GM23248 (cell line): ENCODE results near the gene C5orf58.

Experiments used
- EZH2 ChIP-seq: fragments of 200-600 bp; sonication (generic); IDR thresholded peaks from 2 replicates; pipeline ENCODE4 v1.6.1; 2018; ENCODE audit warnings: antibody characterized with exemption, mild to moderate bottlenecking; ENCODE audit not compliant: insufficient read depth, poor library complexity, severe bottlenecking
- EZH2phosphoT487 ChIP-seq: fragments of 200-600 bp; sonication (generic); IDR thresholded peaks from 2 replicates; pipeline ENCODE4 v1.6.1; 2018; ENCODE audit warnings: antibody characterized with exemption, moderate library complexity, mild to moderate bottlenecking, low read depth; ENCODE audit not compliant: insufficient read depth

GRCh38 chr5:170225326-170226128 lies 7.3 kb upstream of the C5orf58 start:
- TF ChIP-seq EZH2 (no peak), EZH2phosphoT487 (no peak)
